HepG2 (cell line): ENCODE measurements around the gene EGR2. TPM values are rescaled to one million over a fixed set of nuclear protein-coding genes. Genes with fewer than 3 reads are reported as not detected.

Experiments
- ATAC-seq: fragments of 200-7000 bp; cut with Tn5 transposase; 3 replicates; pipeline ENCODE4 v1.9.1; 2020; ENCODE audit warnings: mild to moderate bottlenecking, moderate library complexity
- BruUV-seq: library from RNA; stranded (reverse); fragments of 400-500 nt; replicated peaks from 2 replicates; lab custom pipeline; 2021; lab: Mats Ljungman, UMichigan
- CTCF ChIA-PET: fragments of 300-600 bp; formaldehyde crosslinking; extraction: SDS; loops from one replicate; lab custom pipeline; 2021; ENCODE audit warnings: low total read pairs, inconsistent platforms, low intra/inter-chr PET ratio; lab: Yijun Ruan, JAX
- POLR2A ChIA-PET: fragments of 350-600 bp; sonication (Branson Sonifier 250); formaldehyde crosslinking; loops from one replicate; lab custom pipeline; 2020; ENCODE audit warnings: antibody characterized with exemption, inconsistent platforms; lab: Yijun Ruan, JAX
- DNase-seq: peaks from one replicate; pipeline ENCODE4 v3.0.0-alpha.2; 2015; ENCODE audit warnings: low spot score
- FAIRE-seq: peaks from 3 replicates; lab custom pipeline; 2011; peaks lifted over from hg19 to GRCh38; lab: Jason Lieb, UNC
- H2AFZ ChIP-seq: one replicate; pipeline ENCODE4 v1.6.1; 2011; ENCODE audit warnings: low read length, inconsistent platforms
- H3K27ac ChIP-seq: fragments of 300-600 bp; 3 replicates; pipeline ENCODE4 v1.8.0; 2011; ENCODE audit warnings: mixed run types, mild to moderate bottlenecking, mixed read lengths, low read length, inconsistent platforms; ENCODE audit not compliant: insufficient read depth; ENCODE audit errors: extremely low read length
- H3K27me3 ChIP-seq, 2 experiments: fragments of 200-600 bp in 1 of 2; 2 replicates in 1 of 2; 3 replicates in 1 of 2; pipeline versions ENCODE4 v1.6.0 to v1.8.0; 2011; ENCODE audit warnings: low read length in 2 of 2, mild to moderate bottlenecking in 2 of 2, moderate library complexity in 2 of 2, inconsistent platforms in 1 of 2; ENCODE audit not compliant: insufficient read depth in 2 of 2, control insufficient read depth in 1 of 2
- H3K36me3 ChIP-seq, 2 experiments: fragments of 200-600 bp in 1 of 2; replicated peaks in 1 of 2; 2 replicates in 1 of 2; 3 replicates in 1 of 2; pipeline versions ENCODE4 v1.5.1 to v1.8.0; 2011; ENCODE audit warnings: low read length in 2 of 2, inconsistent platforms in 1 of 2; ENCODE audit not compliant: insufficient read depth in 2 of 2, control insufficient read depth in 1 of 2
- H3K4me1 ChIP-seq: 2 replicates; pipeline ENCODE4 v1.5.1; 2012; ENCODE audit warnings: low read length, inconsistent platforms; ENCODE audit not compliant: insufficient read depth
- H3K4me2 ChIP-seq: 2 replicates; pipeline ENCODE4 v1.6.0; 2011; ENCODE audit warnings: low read depth, low read length, inconsistent platforms
- H3K4me3 ChIP-seq, 3 experiments: fragments of 200-600 bp in 1 of 3; sonication (generic), shearing (Covaris generic) in 1 of 3; replicated peaks in 1 of 3; 2 replicates each; pipeline ENCODE4 v1.5.1; 2011 to 2016; ENCODE audit warnings: low read length in 3 of 3, inconsistent platforms in 2 of 3, low read depth in 2 of 3, mild to moderate bottlenecking in 2 of 3, control low read depth in 1 of 3, mixed read lengths in 1 of 3; ENCODE audit not compliant: insufficient read depth in 1 of 3
- H3K79me2 ChIP-seq: one replicate; pipeline ENCODE4 v1.6.1; 2011; ENCODE audit warnings: low read length, inconsistent platforms; ENCODE audit not compliant: insufficient read depth
- H3K9ac ChIP-seq: 2 replicates; pipeline ENCODE4 v1.6.0; 2011; ENCODE audit warnings: mild to moderate bottlenecking, low read depth, low read length, inconsistent platforms; ENCODE audit not compliant: insufficient read depth
- H3K9me3 ChIP-seq: 2 replicates; pipeline ENCODE4 v1.5.1; 2012; ENCODE audit warnings: mild to moderate bottlenecking, low read length
- H4K20me1 ChIP-seq: 2 replicates; pipeline ENCODE4 v1.6.0; 2011; ENCODE audit warnings: inconsistent platforms, mild to moderate bottlenecking, low read length, moderate library complexity; ENCODE audit not compliant: insufficient read depth
- SNAI1 ChIP-seq: sonication (generic); formaldehyde crosslinking; IDR thresholded peaks from 2 replicates; pipeline ENCODE4 v1.5.0; 2020; ENCODE audit warnings: mild to moderate bottlenecking, missing genetic modification reagents, borderline replicate concordance
- WGBS: methylation state at CpG from one replicate; pipeline ENCODE4 v1.1.6; 2017; ENCODE audit warnings: low lambda C conversion rate; 5-methylcytosine and 5-hydroxymethylcytosine counted together
- in situ Hi-C: cut with HindIII; loops from 2 replicates; pipeline ENCODE4 v1.10.0; 2017; ENCODE audit warnings: low pct_unique_long_range_greater_than_20kb; ENCODE audit not compliant: extremely low pct_ligation_motif_present
- intact Hi-C: fragments of 100-400 bp; cut with micrococcal nuclease; formaldehyde crosslinking; loops from one replicate; pipeline ENCODE4 v1.10.0; 2022; ENCODE audit not compliant: unreplicated experiment
- polyA plus RNA-seq, 8 experiments: library from polyadenylated mRNA; depleted of rRNA in 3 of 8; stranded (reverse) in 7 of 8; unstranded in 1 of 8; fragments of >200 nt; fragmentation: Illumina TruSeq in 4 of 8; extraction: Trizol in 4 of 8; gene quantifications; 2 replicates each; pipeline versions ENCODE4 v1.2.1 to v1.2.3, GENCODE V29; 2011 to 2016; ENCODE audit warnings: low read depth in 4 of 8, missing spikeins in 1 of 8, mixed read lengths in 1 of 8; ENCODE audit not compliant: insufficient read depth in 1 of 8
- total RNA-seq, 5 experiments: library from RNA; depleted of rRNA; stranded (reverse); fragments of >200 nt; fragmentation: Illumina TruSeq; extraction: Trizol; gene quantifications; 2 replicates each; pipeline ENCODE4 v1.2.3, GENCODE V29; 2016; ENCODE audit warnings: low read depth in 1 of 5
- TF ChIP-seq, protein P1 (sequence below), 2 experiments: sonication (generic) in 1 of 2; formaldehyde crosslinking in 1 of 2; IDR thresholded peaks; 2 replicates each; pipeline versions ENCODE4 v1.6.1 to v1.9.0; 2014 to 2022; ENCODE audit warnings: antibody characterized with exemption in 1 of 2, borderline replicate concordance in 1 of 2, inconsistent platforms in 1 of 2, low read depth in 1 of 2, missing genetic modification reagents in 1 of 2

The EGR2 gene
- total and polyA plus RNA-seq, 2 of the 13 experiments (the other 11 are each of a cell fraction or from before 2014, with no cell fraction given), result 0.11 to 0.15 TPM

DNA sequence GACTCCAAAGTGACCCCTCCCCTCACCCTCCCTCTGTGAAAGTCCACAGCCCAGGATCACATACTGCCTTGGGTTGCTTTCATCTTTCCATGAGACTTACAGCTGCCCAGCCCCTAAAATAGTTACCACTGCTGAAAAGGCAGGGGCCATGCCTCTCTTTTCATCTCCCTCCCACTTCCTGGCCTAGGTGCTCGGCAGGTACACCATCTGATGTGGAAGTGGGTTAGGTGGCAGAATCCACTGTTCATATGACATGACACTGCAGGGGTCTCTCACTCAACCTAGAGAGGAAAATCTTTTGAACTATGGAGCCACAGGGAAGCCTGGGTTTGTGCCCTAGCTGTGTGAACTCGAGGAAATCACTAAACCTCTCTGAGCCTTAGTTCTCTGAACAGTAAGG is 50.4 kb downstream of the EGR2 start:
- Histone ChIP-seq H3K27me3 (no peaks in the 10 kb centered on the region; a peak in 1 of 5 replicates), H3K9me3 (no peaks in the 10 kb centered on the region), H3K27ac (no peak overlapping the region), H3K36me3 (no peaks in the 10 kb centered on the region), H4K20me1 (no peaks in the 10 kb centered on the region), H3K79me2 (no peaks in the 10 kb centered on the region)
- CTCF ChIA-PET, result no interaction called here
- ATAC-seq, result no peak
- in situ Hi-C loops, result no loop called here
- TF ChIP-seq SNAI1 (CRISPR knock-in tag), result no peak
- TF ChIP-seq, protein P1, sequence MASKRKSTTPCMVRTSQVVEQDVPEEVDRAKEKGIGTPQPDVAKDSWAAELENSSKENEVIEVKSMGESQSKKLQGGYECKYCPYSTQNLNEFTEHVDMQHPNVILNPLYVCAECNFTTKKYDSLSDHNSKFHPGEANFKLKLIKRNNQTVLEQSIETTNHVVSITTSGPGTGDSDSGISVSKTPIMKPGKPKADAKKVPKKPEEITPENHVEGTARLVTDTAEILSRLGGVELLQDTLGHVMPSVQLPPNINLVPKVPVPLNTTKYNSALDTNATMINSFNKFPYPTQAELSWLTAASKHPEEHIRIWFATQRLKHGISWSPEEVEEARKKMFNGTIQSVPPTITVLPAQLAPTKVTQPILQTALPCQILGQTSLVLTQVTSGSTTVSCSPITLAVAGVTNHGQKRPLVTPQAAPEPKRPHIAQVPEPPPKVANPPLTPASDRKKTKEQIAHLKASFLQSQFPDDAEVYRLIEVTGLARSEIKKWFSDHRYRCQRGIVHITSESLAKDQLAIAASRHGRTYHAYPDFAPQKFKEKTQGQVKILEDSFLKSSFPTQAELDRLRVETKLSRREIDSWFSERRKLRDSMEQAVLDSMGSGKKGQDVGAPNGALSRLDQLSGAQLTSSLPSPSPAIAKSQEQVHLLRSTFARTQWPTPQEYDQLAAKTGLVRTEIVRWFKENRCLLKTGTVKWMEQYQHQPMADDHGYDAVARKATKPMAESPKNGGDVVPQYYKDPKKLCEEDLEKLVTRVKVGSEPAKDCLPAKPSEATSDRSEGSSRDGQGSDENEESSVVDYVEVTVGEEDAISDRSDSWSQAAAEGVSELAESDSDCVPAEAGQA (IDR thresholded peaks at IDR 0.05; ENCODE audit: low read depth), result no peak
- TF ChIP-seq, protein P1 (CRISPR knock-in tag; IDR thresholded peaks at IDR 0.05; ENCODE audit: borderline replicate concordance), result no peak
- TF ChIP-seq, all 625 proteins: peak for 0
- POLR2A ChIA-PET, result no interaction called here
- Histone ChIP-seq H3K9ac (no peak overlapping the region), H2AFZ (no peak overlapping the region), H3K4me3 (no peak overlapping the region), H3K4me1 (no peaks in the 10 kb centered on the region), H3K4me2 (no peak overlapping the region)
- WGBS, result 0% methylated on average over 2 of the region's 2 CpGs
- FAIRE-seq, result no peak
- intact Hi-C loops, result no loop called here
- no peak for DNase-seq
- BruUV-seq, result no TSS peak
